ENCODE data around the gene FAM163B. TPM values are rescaled to one million over a fixed set of nuclear protein-coding genes. Genes with fewer than 3 reads are reported as not detected.

The FAM163B gene
- total RNA-seq, 2 experiments from 2014 or later = not detected

- no peak overlapping the region for H3K4me3 Mint-ChIP-seq
- ATAC-seq (no peak), DNase-seq (no peak)
- no peaks in the 10 kb centered on the region for H3K27me3 Mint-ChIP-seq
- no peaks in the 10 kb centered on the region for H3K36me3 Mint-ChIP-seq (ENCODE audit: low read depth)
- H3K4me1 Mint-ChIP-seq (ENCODE audit: low read depth) = peaks cover 17% of the 10 kb centered on the region
- no peak overlapping the region for H3K27ac Mint-ChIP-seq
- POLR2A ChIA-PET = no interaction called here
- no peak for TF ChIP-seq CTCF (IDR thresholded peaks at IDR 0.05)
- CTCF ChIA-PET = no interaction called here
- intact Hi-C loops (cut with micrococcal nuclease) = no loop called here
- H3K9me3 Mint-ChIP-seq = no peaks in the 10 kb centered on the region
These were observed 45.8 kb downstream of the FAM163B start for GRCh38 chr9:133563291-133563796.

GRCh38 chr9:133562611-133563290, 46.4 kb downstream of the FAM163B start:
- CTCF ChIA-PET = no interaction called here
- no peak for DNase-seq
- Mint-ChIP-seq H3K9me3 (no peaks in the 10 kb centered on the region), H3K36me3 (ENCODE audit: low read depth) (no peaks in the 10 kb centered on the region), H3K4me1 (ENCODE audit: low read depth) (peaks cover 21% of the 10 kb centered on the region), H3K27me3 (no peaks in the 10 kb centered on the region), H3K27ac (no peak overlapping the region), H3K4me3 (no peak overlapping the region)
- no peak for TF ChIP-seq CTCF (IDR thresholded peaks at IDR 0.05)
- no peak for ATAC-seq
- intact Hi-C loops (cut with micrococcal nuclease) = no loop called here
- POLR2A ChIA-PET = no interaction called here

GRCh38 chr9:133561976-133562554, 47.1 kb downstream of the FAM163B start:
- Mint-ChIP-seq H3K4me1 (ENCODE audit: low read depth) (peaks cover 21% of the 10 kb centered on the region), H3K27me3 (no peaks in the 10 kb centered on the region), H3K4me3 (no peak overlapping the region), H3K27ac (no peak overlapping the region), H3K36me3 (ENCODE audit: low read depth) (no peaks in the 10 kb centered on the region), H3K9me3 (no peaks in the 10 kb centered on the region)
- ChIA-PET CTCF (no interaction called here), POLR2A (no interaction called here)
- intact Hi-C loops (cut with micrococcal nuclease) = no loop called here
- no peak for DNase-seq
- no peak for TF ChIP-seq CTCF (IDR thresholded peaks at IDR 0.05)
- ATAC-seq = no peak

- H3K27me3 Mint-ChIP-seq = peaks cover 2% of the 10 kb centered on the region
- H3K36me3 Mint-ChIP-seq (ENCODE audit: low read depth) = no peaks in the 10 kb centered on the region
- POLR2A ChIA-PET = no interaction called here
- intact Hi-C loops (cut with micrococcal nuclease) = no loop called here
- H3K4me3 Mint-ChIP-seq = no peak overlapping the region
- CTCF ChIA-PET = no interaction called here
- TF ChIP-seq CTCF (IDR thresholded peaks at IDR 0.05) = no peak
- peaks cover 21% of the 10 kb centered on the region for H3K4me1 Mint-ChIP-seq (ENCODE audit: low read depth)
- H3K9me3 Mint-ChIP-seq = no peaks in the 10 kb centered on the region
- H3K27ac Mint-ChIP-seq = no peak overlapping the region
- DNase-seq (no peak), ATAC-seq (no peak)
These were observed 48.2 kb downstream of the FAM163B start for GRCh38 chr9:133560944-133561343.

- POLR2A ChIA-PET = no interaction called here
These were observed 48.9 kb downstream of the FAM163B start for GRCh38 chr9:133560311-133560710.

More at GRCh38 chr9:133560311-133560710, 48.9 kb downstream of the FAM163B start:
- Mint-ChIP-seq H3K4me1 (ENCODE audit: low read depth) (peaks cover 21% of the 10 kb centered on the region), H3K27me3 (peaks cover 2% of the 10 kb centered on the region), H3K36me3 (ENCODE audit: low read depth) (no peaks in the 10 kb centered on the region), H3K4me3 (no peak overlapping the region), H3K27ac (no peak overlapping the region), H3K9me3 (no peaks in the 10 kb centered on the region)
- TF ChIP-seq CTCF (IDR thresholded peaks at IDR 0.05) = no peak
- ATAC-seq (no peak), DNase-seq (no peak)
- intact Hi-C loops (cut with micrococcal nuclease) = no loop called here
- CTCF ChIA-PET = no interaction called here
